GM12878 (cell line): Measurements from ENCODE around the gene PIGM. TPM values are rescaled to one million over a fixed set of nuclear protein-coding genes. Genes with fewer than 3 reads are reported as not detected.

ENCODE experiments used
- ATAC-seq: fragments of 200-7000 bp; cut with Tn5 transposase; 3 replicates; pipeline ENCODE4 v1.9.1; 2020; ENCODE audit warnings: mild to moderate bottlenecking, moderate library complexity
- BruUV-seq: library from RNA; stranded (reverse); fragments of 400-500 nt; replicated peaks from 2 replicates; lab custom pipeline; 2021; lab: Mats Ljungman, UMichigan
- CTCF ChIA-PET: fragments of 300-600 bp; sonication (Branson Sonifier 250); formaldehyde crosslinking; extraction: SDS; loops from one replicate; lab custom pipeline; 2021; ENCODE audit warnings: inconsistent platforms; lab: Yijun Ruan, JAX
- POLR2A ChIA-PET: fragments of 350-600 bp; formaldehyde crosslinking; extraction: SDS; loops from one replicate; lab custom pipeline; 2021; ENCODE audit warnings: inconsistent platforms; lab: Charles Lee
- RAD21 ChIA-PET: fragments of 300-600 bp; sonication (Branson Sonifier 250); formaldehyde crosslinking; loops from one replicate; lab custom pipeline; 2023; ENCODE audit warnings: antibody characterized with exemption; ENCODE audit not compliant: unreplicated experiment; lab: Charles Lee
- SMC1A ChIA-PET: fragments of 300-600 bp; sonication (Branson Sonifier 250); formaldehyde crosslinking; loops from one replicate; lab custom pipeline; 2023; ENCODE audit not compliant: unreplicated experiment, uncharacterized antibody; lab: Charles Lee
- DNase-seq: peaks from one replicate; pipeline ENCODE4 v3.0.0-alpha.2; 2011; ENCODE audit warnings: low read depth, low spot score
- FAIRE-seq: peaks from 3 replicates; lab custom pipeline; 2011; peaks lifted over from hg19 to GRCh38; lab: Jason Lieb, UNC
- H2AFZ ChIP-seq: 2 replicates; pipeline ENCODE4 v1.6.0; 2011; ENCODE audit warnings: low read depth, low read length, control low read depth; ENCODE audit not compliant: control insufficient read depth
- H3K27ac ChIP-seq: 2 replicates; pipeline ENCODE4 v1.5.1; 2011; ENCODE audit warnings: control low read depth; ENCODE audit not compliant: control insufficient read depth, insufficient read depth
- H3K27me3 ChIP-seq, 2 experiments: replicated peaks in 1 of 2; 2 replicates each; pipeline versions ENCODE4 v1.6.0 to v1.6.1; 2011; ENCODE audit warnings: low read length in 1 of 2; ENCODE audit not compliant: control insufficient read depth in 2 of 2, insufficient read depth in 2 of 2
- H3K36me3 ChIP-seq, 2 experiments: 2 replicates each; pipeline ENCODE4 v1.5.1; 2011; ENCODE audit warnings: low read length in 1 of 2; ENCODE audit not compliant: control insufficient read depth in 2 of 2, insufficient read depth in 2 of 2
- H3K4me1 ChIP-seq: 2 replicates; pipeline ENCODE4 v1.6.1; 2011; ENCODE audit warnings: mild to moderate bottlenecking, low read length, moderate library complexity, mixed read lengths; ENCODE audit not compliant: control insufficient read depth, insufficient read depth
- H3K4me2 ChIP-seq: 2 replicates; pipeline ENCODE4 v1.6.0; 2011; ENCODE audit warnings: control low read depth; ENCODE audit not compliant: control insufficient read depth, insufficient read depth
- H3K4me3 ChIP-seq: fragments of 200-600 bp; sonication (generic); 2 replicates; pipeline ENCODE4 v1.5.1; 2016
- H3K79me2 ChIP-seq: 2 replicates; pipeline ENCODE4 v1.6.0; 2011; ENCODE audit warnings: low read length; ENCODE audit not compliant: control insufficient read depth, insufficient read depth
- H3K9ac ChIP-seq: 2 replicates; pipeline ENCODE4 v1.8.0; 2011; ENCODE audit warnings: low read length, control low read depth, mixed read lengths; ENCODE audit not compliant: control insufficient read depth, insufficient read depth
- H3K9me3 ChIP-seq: replicated peaks from 3 replicates; pipeline ENCODE4 v1.5.1; 2011; ENCODE audit warnings: mild to moderate bottlenecking, low read length; ENCODE audit not compliant: control insufficient read depth, insufficient read depth
- H4K20me1 ChIP-seq: 2 replicates; pipeline ENCODE4 v1.6.0; 2011; ENCODE audit not compliant: control insufficient read depth, insufficient read depth
- BACH1 ChIP-seq: fragments of 450-650 bp; IDR thresholded peaks from 2 replicates; pipeline ENCODE4 v1.6.1; 2017; ENCODE audit warnings: mild to moderate bottlenecking, borderline replicate concordance
- BCL3 ChIP-seq: IDR thresholded peaks from 2 replicates; pipeline ENCODE4 v1.6.1; 2011; ENCODE audit warnings: borderline replicate concordance, low read depth, mild to moderate bottlenecking, moderate library complexity, low read length; ENCODE audit not compliant: insufficient read depth, poor library complexity, severe bottlenecking
- CHD2 ChIP-seq: IDR thresholded peaks from 2 replicates; pipeline ENCODE4 v1.6.1; 2011; ENCODE audit warnings: low read depth, low read length, improper control_type of control experiment, borderline replicate concordance
- HDGF ChIP-seq: fragments of 450-650 bp; IDR thresholded peaks from 2 replicates; pipeline ENCODE4 v1.6.1; 2016; ENCODE audit warnings: antibody characterized with exemption
- IRF4 ChIP-seq: IDR thresholded peaks from 2 replicates; pipeline ENCODE4 v1.6.1; 2011; ENCODE audit warnings: low read depth, low read length
- MXI1 ChIP-seq: fragments of 150-350 bp; IDR thresholded peaks from 2 replicates; pipeline ENCODE4 v1.6.1; 2011; ENCODE audit warnings: low read depth, mild to moderate bottlenecking, inconsistent platforms, low read length, improper control_type of control experiment
- NR2F1 ChIP-seq: fragments of 450-650 bp; conservative IDR thresholded peaks from 2 replicates; pipeline ENCODE4 v1.6.1; 2017; ENCODE audit warnings: mild to moderate bottlenecking
- YBX1 ChIP-seq: fragments of 450-650 bp; IDR thresholded peaks from 2 replicates; pipeline ENCODE4 v1.6.1; 2016; ENCODE audit warnings: antibody characterized with exemption
- ZNF384 ChIP-seq: IDR thresholded peaks from 2 replicates; pipeline ENCODE4 v1.6.1; 2012; ENCODE audit warnings: low read depth, mild to moderate bottlenecking, low read length, improper control_type of control experiment, borderline replicate concordance
- WGBS: methylation state at CpG from one replicate; pipeline ENCODE4 v1.1.6; 2016; ENCODE audit warnings: low lambda C conversion rate; ENCODE audit not compliant: insufficient replicate concordance, insufficient coverage; ENCODE audit errors: missing lambda C conversion rate; 5-methylcytosine and 5-hydroxymethylcytosine counted together
- in situ Hi-C: fragments of 300-500 bp; cut with MboI; formaldehyde crosslinking; loops from 9 replicates; pipeline ENCODE4 v1.14.3; 2018; ENCODE audit warnings: mixed read lengths
- intact Hi-C: fragments of 100-400 bp; cut with micrococcal nuclease; formaldehyde crosslinking; loops from one replicate; pipeline ENCODE4 v1.14.2; 2022; ENCODE audit not compliant: unreplicated experiment
- polyA plus RNA-seq, 11 experiments: library from polyadenylated mRNA; depleted of rRNA in 4 of 11; unstranded in 6 of 11; stranded (reverse) in 5 of 11; fragments of >200 nt; fragmentation: Nextera tagmentation in 4 of 11; fragmentation: Illumina TruSeq in 1 of 11; extraction: Ambion mirVana in 4 of 11; extraction: Trizol in 1 of 11; gene quantifications; 1 replicate in 1 of 11; 2 replicates in 10 of 11; pipeline versions ENCODE4 v1.2.1 to v1.2.3, GENCODE V29; 2011 to 2016; ENCODE audit warnings: inconsistent platforms in 2 of 11, missing spikeins in 2 of 11, low read depth in 1 of 11
- total RNA-seq, 4 experiments: library from RNA; depleted of rRNA in 3 of 4; stranded (reverse); fragments of >200 nt in 3 of 4; fragmentation: Illumina TruSeq in 1 of 4; extraction: Trizol in 1 of 4; gene quantifications; 2 replicates each; pipeline versions ENCODE4 v1.2.1 to v1.2.3, GENCODE V29; 2013 to 2021
- TF ChIP-seq, protein P1 (sequence below): fragments of 450-650 bp; IDR thresholded peaks from 2 replicates; pipeline ENCODE4 v1.6.1; 2016; ENCODE audit warnings: mild to moderate bottlenecking

The PIGM gene
- total and polyA plus RNA-seq, 10 of the 15 experiments (the other 5 are each of a cell fraction or from before 2014, with no cell fraction given), result 2.6 to 6.1 (median 4.6) TPM

GRCh38 chr1:160025314-160025713 lies 6.5 kb downstream of the PIGM start (continued):
- no peak for TF ChIP-seq YBX1
- TF ChIP-seq BCL3, result no peak
- TF ChIP-seq HDGF, result no peak
- TF ChIP-seq MXI1, result no peak
- TF ChIP-seq CHD2, result no peak
- TF ChIP-seq NR2F1, result no peak
- TF ChIP-seq BACH1, result no peak

DNA sequence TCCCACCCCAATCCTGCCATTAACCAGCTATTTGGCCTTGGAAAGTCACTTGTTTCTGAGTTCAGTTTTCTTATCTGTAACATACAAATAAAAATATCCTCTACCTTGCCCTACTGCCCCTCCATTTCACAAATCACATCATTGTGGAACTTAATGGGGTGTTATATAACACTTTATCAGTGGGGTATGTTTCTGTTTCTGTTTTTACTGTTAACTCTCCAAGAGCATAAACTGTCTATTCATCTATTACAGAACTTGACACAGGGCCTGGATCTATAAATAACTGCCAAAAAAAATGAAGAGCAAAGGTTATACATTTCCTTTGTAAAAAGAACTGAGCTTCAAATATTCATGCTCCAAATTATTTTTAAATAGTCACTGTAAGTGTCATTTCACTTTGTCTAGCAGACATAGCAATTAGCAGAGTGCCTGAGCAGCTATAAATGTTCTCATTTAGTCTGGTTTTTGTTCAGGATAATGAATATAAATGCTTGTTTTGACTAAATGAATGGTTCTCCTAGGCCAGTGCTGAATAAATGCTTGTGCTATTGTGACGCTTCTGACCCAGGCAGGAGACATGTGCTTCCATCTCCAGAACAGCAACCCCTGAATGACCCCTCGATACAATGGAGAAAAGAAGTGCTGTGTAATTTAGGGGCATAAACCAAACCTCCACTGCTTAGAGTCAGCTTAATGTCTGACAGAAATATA lies 7.4 kb downstream of the PIGM start:
- ChIA-PET POLR2A (no interaction called here), CTCF (interaction anchor here (0.8 to 5.9 kb wide), 6 partner anchors 16 to 131 kb away, joined by 3 to 38 read pairs (median 5); no protein-coding TSS in a partner anchor), SMC1A (interaction anchor here (1.0 to 1.3 kb wide), 3 partner anchors 17 to 85 kb away, joined by 3 to 5 read pairs (median 4); no protein-coding TSS in a partner anchor), RAD21 (interaction anchor here (1.1 to 2.8 kb wide), 2 partner anchors 17 to 22 kb away, joined by 4 to 8 read pairs; no protein-coding TSS in a partner anchor)
- H3K27ac ChIP-seq, result no peak overlapping the region
- no peaks in the 10 kb centered on the region for H3K4me1 ChIP-seq
- no peaks in the 10 kb centered on the region; a peak in 1 of 4 replicates for H3K27me3 ChIP-seq
- in situ Hi-C loops, result no loop called here
- no peaks in the 10 kb centered on the region for H3K9me3 ChIP-seq
- H3K4me3 ChIP-seq, result no peak overlapping the region
- intact Hi-C loops, result no loop called here
- no peaks in the 10 kb centered on the region for H4K20me1 ChIP-seq
- TF ChIP-seq HDGF, result no peak
- TF ChIP-seq, protein P1, sequence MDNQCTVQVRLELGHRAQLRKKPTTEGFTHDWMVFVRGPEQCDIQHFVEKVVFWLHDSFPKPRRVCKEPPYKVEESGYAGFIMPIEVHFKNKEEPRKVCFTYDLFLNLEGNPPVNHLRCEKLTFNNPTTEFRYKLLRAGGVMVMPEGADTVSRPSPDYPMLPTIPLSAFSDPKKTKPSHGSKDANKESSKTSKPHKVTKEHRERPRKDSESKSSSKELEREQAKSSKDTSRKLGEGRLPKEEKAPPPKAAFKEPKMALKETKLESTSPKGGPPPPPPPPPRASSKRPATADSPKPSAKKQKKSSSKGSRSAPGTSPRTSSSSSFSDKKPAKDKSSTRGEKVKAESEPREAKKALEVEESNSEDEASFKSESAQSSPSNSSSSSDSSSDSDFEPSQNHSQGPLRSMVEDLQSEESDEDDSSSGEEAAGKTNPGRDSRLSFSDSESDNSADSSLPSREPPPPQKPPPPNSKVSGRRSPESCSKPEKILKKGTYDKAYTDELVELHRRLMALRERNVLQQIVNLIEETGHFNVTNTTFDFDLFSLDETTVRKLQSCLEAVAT, result no peak
- TF ChIP-seq ZNF384, result 0 out of 2 replicates have a peak, but pooled peaks have one; percentile 31
- no peak for TF ChIP-seq IRF4
- H3K9ac ChIP-seq, result no peak overlapping the region
- H3K4me2 ChIP-seq, result no peak overlapping the region
- no peak for ATAC-seq
- no peaks in the 10 kb centered on the region for H3K36me3 ChIP-seq
- FAIRE-seq, result no peak
- no peak overlapping the region for H2AFZ ChIP-seq
- DNase-seq, result no peak
- BruUV-seq, result no TSS peak
- 98% methylated on average over 2 of the region's 2 CpGs for WGBS
- H3K79me2 ChIP-seq, result no peaks in the 10 kb centered on the region
